ENCODE measurements around the gene VMO1. TPM values are rescaled to one million over a fixed set of nuclear protein-coding genes. Genes with fewer than 3 reads are reported as not detected.

VMO1 gene
- 0.31 TPM in 1 of 2 replicates, not detected in the other for total RNA-seq

GRCh38 chr17:4786106-4786511 lies at the start of gene VMO1:
TSS of gene VMO1 (minus strand) at chr17:4786364. CDS start at chr17:4786352, 12 bp downstream.

GRCh38 chr17:4833178-4833940 lies 47.2 kb upstream of the VMO1 start, which contains the start of gene MINK1:
TSS of gene MINK1 (plus strand) at chr17:4833340. CDS start at chr17:4833584, 244 bp downstream.

GRCh38 chr17:4806777-4807604 lies 20.8 kb upstream of the VMO1 start, which contains the start of gene PLD2:
TSS of gene PLD2 (plus strand) at chr17:4807152. CDS start at chr17:4807773, 621 bp downstream.

GRCh38 chr17:4802228-4802627 lies 16.1 kb upstream of the VMO1 start, which contains the start of gene C17orf114:
TSS of gene C17orf114 (minus strand) at chr17:4802328.

GRCh38 chr17:4788807-4789700 lies 2.9 kb upstream of the VMO1 start, which contains the start of gene GLTPD2:
TSS of gene GLTPD2 (plus strand) at chr17:4788964. CDS start at chr17:4789012, 48 bp downstream.

GRCh38 chr17:4771519-4772234 lies 14.5 kb downstream of the VMO1 start, which contains the start of gene TM4SF5:
TSS of gene TM4SF5 (plus strand) at chr17:4771886. CDS start at chr17:4771923, 37 bp downstream.

GRCh38 chr17:4739122-4740024 lies 46.8 kb downstream of the VMO1 start, which contains the start of the genes CXCL16 and ZMYND15:
TSS of gene CXCL16 (minus strand) at chr17:4739928. CDS start at chr17:4739339, 589 bp downstream.
TSS of gene ZMYND15 (plus strand) at chr17:4739833. CDS start at chr17:4740549, 716 bp downstream.

Other genes with a start within 250 kb of the VMO1 start
- 70.3 and 99.9 TPM in 2 replicates for gene MYBBP1A, start 231.0 kb downstream of the VMO1 start, total RNA-seq
- 0.08 TPM in 2 replicates for gene GGT6, start 225.8 kb downstream of the VMO1 start, total RNA-seq
- gene SMTNL2, start 201.8 kb downstream of the VMO1 start, total RNA-seq = not detected in 2 replicates
- gene ALOX15, start 144.7 kb downstream of the VMO1 start, total RNA-seq = not detected in 2 replicates
- gene PELP1, start 82.2 kb downstream of the VMO1 start, total RNA-seq = 21.2 and 40.7 TPM in 2 replicates
- gene ARRB2, start 75.7 kb downstream of the VMO1 start, total RNA-seq = 10.9 and 13.2 TPM in 2 replicates
- 26.4 and 40.1 TPM in 2 replicates for gene MED11, start 54.9 kb downstream of the VMO1 start, total RNA-seq
- gene ZMYND15, start 46.5 kb downstream of the VMO1 start, total RNA-seq = 0.08 and 0.11 TPM in 2 replicates
- gene CXCL16, start 46.4 kb downstream of the VMO1 start, total RNA-seq = 1.9 and 14.8 TPM in 2 replicates
- not detected in 2 replicates for gene TM4SF5, start 14.5 kb downstream of the VMO1 start, total RNA-seq
- not detected in 2 replicates for gene GLTPD2, start 2.6 kb upstream of the VMO1 start, total RNA-seq
- gene PSMB6, start 9.8 kb upstream of the VMO1 start, total RNA-seq = 272 and 338 TPM in 2 replicates
- 19.6 and 23.9 TPM in 2 replicates for gene PLD2, start 20.8 kb upstream of the VMO1 start, total RNA-seq
- gene MINK1, start 47.0 kb upstream of the VMO1 start, total RNA-seq = 43.4 and 65.6 TPM in 2 replicates
- gene C17orf107, start 113.2 kb upstream of the VMO1 start, total RNA-seq = 1.1 and 2.2 TPM in 2 replicates
- gene CHRNE, start 116.7 kb upstream of the VMO1 start, total RNA-seq = not detected in 2 replicates
- gene GP1BA, start 145.9 kb upstream of the VMO1 start, total RNA-seq = not detected in 2 replicates
- 53.0 and 63.6 TPM in 2 replicates for gene SLC25A11, start 153.7 kb upstream of the VMO1 start, total RNA-seq
- gene RNF167, start 153.9 kb upstream of the VMO1 start, total RNA-seq = 50.5 and 60.4 TPM in 2 replicates
- gene PFN1, start 162.2 kb upstream of the VMO1 start, total RNA-seq = 1,881 and 2,020 TPM in 2 replicates
- 0.61 and 0.86 TPM in 2 replicates for gene ENO3, start 164.8 kb upstream of the VMO1 start, total RNA-seq
- 64.0 and 77.2 TPM in 2 replicates for gene SPAG7, start 181.5 kb upstream of the VMO1 start, total RNA-seq
- gene CAMTA2, start 201.3 kb upstream of the VMO1 start, total RNA-seq = 9.7 and 22.2 TPM in 2 replicates
- 0.08 TPM in 1 of 2 replicates, not detected in the other for gene INCA1, start 211.2 kb upstream of the VMO1 start, total RNA-seq
- gene KIF1C, start 211.6 kb upstream of the VMO1 start, total RNA-seq = 73.7 and 76.2 TPM in 2 replicates
- gene SLC52A1, start 249.1 kb upstream of the VMO1 start, total RNA-seq = 0.08 and 0.62 TPM in 2 replicates